ENCODE measurements around the gene CNR2.
A peak's percentile ranks its signal among the peaks of the same experiment; 100 is the strongest.
"Not testable (repeated sequence)": the region's sequence is repeated elsewhere in the genome, so short reads cannot be mapped to it uniquely, and the experiment has no call there.

Gene CNR2

DNA sequence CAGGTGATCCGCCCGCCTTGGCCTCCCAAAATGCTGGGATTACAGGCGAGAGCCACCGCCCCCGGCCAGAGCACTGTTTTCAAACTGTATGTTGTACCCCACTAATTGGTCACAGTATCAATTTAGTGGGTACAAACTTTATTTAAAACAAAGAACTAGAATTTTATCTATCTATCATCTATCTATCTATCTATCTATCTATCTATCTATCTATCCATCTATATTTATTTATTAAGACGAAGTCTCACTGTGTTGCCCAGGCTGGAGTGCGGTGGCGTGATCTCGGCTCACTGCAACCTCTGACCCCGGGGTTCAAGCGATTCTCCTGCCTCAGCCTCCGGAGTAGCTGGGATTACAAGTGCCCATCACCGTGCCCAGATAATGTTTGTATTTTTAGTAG is 86.6 kb downstream of the CNR2 start:
- not testable (repeated sequence) for DNase-seq

DNA sequence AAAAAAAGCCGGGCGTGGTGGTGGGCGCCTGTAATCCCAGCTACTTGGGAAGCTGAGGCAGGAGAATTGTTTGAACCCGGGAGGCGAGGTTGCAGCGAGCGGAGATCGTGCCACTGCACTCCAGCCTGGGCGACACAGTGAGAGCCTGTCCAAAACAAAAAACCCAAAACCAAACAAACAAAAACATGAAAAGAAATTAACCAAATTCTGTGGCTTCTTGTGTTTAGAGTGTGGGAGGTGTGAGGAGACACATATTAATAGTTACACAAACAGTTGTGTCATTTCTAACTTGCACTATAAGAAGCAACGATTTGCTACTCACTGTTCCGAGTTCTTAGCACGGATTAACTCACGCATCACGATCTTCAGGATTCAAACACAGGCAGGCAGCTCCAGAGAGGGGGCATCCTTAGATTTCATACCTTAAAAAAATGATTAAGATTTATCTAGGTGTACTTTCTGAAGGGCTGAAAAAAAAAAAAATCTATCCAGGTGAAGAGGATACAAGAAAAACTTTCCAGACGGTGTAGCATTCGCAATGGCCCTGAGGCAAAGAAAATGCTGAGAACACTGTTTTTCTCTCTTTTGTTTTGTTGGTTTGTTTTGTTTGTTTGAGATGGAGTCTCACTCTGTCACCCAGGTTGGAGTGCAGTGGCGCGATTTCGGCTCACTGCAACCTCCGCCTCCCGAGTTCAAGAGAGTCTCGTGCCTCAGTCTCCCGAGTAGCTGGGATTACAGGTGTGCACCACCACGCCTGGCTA is 87.2 kb downstream of the CNR2 start:
- no peak for DNase-seq

DNA sequence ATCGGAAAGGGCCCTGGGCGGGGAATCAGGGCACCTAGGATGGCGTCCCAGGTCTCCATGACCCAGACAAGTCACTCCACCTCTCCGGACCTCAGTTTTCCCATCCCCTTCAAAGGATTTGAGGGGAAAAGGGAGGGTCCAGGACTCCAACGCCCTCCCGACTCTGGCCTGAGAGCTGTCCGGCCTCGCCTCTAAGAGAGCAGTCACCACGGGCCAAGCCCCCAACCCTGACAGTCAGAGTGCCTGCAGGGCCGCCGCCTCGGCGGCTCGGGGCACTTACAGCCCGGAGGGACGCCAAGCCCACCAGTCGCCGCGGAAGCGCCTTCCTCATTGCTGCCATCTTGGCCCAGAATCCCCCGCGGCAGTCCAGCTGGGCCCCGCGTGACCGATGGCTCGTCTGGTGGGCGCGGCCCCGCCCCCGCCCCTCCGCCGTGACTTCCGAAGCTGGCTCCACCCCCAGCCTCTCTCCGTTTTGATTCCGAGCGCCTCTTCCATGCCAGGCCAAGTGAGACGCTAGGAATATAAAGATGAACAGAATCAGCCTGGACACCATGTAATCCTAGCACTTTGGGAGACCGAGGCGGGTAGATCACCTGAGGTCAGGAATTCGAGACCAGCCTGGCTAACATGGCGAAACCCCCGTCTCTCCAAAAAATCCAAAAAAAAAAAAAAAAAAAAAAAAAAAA is 87.9 kb downstream of the CNR2 start, which contains the start of gene HMGCL:
HMGCL (minus strand) TSS at position 354 of the 686 bp plus-strand sequence; CDS start at position 340, 14 bp downstream.
- DNase-seq = peak; percentile 86

GRCh38 chr1:23824711-23825075 is 88.5 kb downstream of the CNR2 start:
- DNase-seq = no peak

- no peak for DNase-seq
Measured at GRCh38 chr1:23823767-23824166, 89.4 kb downstream of the CNR2 start.
